HepG2 (cell line): Measurements from ENCODE around the gene CORT.

Experiments
- HMG20B ChIP-seq: conservative IDR thresholded peaks from 2 replicates; pipeline ENCODE4 v1.6.1; 2016; ENCODE audit warnings: missing genetic modification reagents, missing compliant biosample characterization
- MYC ChIP-seq: sonication (generic); formaldehyde crosslinking; IDR thresholded peaks from 2 replicates; pipeline ENCODE4 v1.9.0; 2021; ENCODE audit warnings: missing genetic modification reagents, borderline replicate concordance
- POLR2A ChIP-seq, 2 experiments: IDR thresholded peaks; 2 replicates each; pipeline ENCODE4 v1.6.1; 2011; ENCODE audit warnings: low read depth in 2 of 2, low read length in 2 of 2, mild to moderate bottlenecking in 1 of 2, moderate library complexity in 1 of 2; ENCODE audit not compliant: insufficient read depth in 1 of 2
- TF ChIP-seq, protein P1 (sequence below): sonication (generic); formaldehyde crosslinking; conservative IDR thresholded peaks from 2 replicates; pipeline ENCODE4 v1.8.1; 2023; ENCODE audit warnings: missing genetic modification reagents
- TF ChIP-seq, protein P2 (sequence below): sonication (generic); formaldehyde crosslinking; IDR thresholded peaks from 2 replicates; pipeline ENCODE4 v1.4.0; 2020; ENCODE audit warnings: missing genetic modification reagents
- TF ChIP-seq, protein P3 (sequence below): sonication (generic); formaldehyde crosslinking; IDR thresholded peaks from 2 replicates; pipeline ENCODE4 v1.5.0; 2020; ENCODE audit warnings: mild to moderate bottlenecking, missing genetic modification reagents, moderate library complexity
- TF ChIP-seq, protein P4 (sequence below): sonication (generic); formaldehyde crosslinking; IDR thresholded peaks from 2 replicates; pipeline ENCODE4 v1.4.0; 2020; ENCODE audit warnings: missing genetic modification reagents
- TF ChIP-seq, protein P5 (sequence below), 2 experiments: fragments of 450-650 bp in 1 of 2; sonication (generic) in 1 of 2; formaldehyde crosslinking in 1 of 2; IDR thresholded peaks; 2 replicates each; pipeline versions ENCODE4 v1.6.1 to v1.8.0; 2016 to 2022; ENCODE audit warnings: antibody characterized with exemption in 1 of 2, mild to moderate bottlenecking in 1 of 2, missing genetic modification reagents in 1 of 2

DNA sequence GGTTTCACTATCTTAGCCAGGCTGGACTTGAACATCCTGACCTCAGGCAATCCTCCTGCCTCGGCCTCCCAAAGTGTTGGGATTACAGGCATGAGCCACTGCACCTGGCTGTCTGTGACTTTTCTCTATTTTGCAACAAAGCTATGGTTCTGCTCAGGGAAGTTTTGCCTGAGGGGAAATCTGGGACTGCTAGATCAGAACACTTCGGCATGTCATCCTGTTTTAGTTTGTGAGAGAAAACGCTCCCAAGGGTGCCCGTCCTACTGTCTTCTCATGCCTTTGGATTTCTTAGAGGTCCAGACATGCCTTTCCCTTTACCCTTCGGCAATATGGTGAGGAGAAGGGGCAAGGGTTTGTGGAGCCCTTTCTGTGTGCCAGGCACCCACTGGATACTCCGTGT lies 5.6 kb upstream of the CORT start:
- TF ChIP-seq, protein P1, sequence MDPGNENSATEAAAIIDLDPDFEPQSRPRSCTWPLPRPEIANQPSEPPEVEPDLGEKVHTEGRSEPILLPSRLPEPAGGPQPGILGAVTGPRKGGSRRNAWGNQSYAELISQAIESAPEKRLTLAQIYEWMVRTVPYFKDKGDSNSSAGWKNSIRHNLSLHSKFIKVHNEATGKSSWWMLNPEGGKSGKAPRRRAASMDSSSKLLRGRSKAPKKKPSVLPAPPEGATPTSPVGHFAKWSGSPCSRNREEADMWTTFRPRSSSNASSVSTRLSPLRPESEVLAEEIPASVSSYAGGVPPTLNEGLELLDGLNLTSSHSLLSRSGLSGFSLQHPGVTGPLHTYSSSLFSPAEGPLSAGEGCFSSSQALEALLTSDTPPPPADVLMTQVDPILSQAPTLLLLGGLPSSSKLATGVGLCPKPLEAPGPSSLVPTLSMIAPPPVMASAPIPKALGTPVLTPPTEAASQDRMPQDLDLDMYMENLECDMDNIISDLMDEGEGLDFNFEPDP (CRISPR knock-in tag): no peak
- TF ChIP-seq, protein P2, sequence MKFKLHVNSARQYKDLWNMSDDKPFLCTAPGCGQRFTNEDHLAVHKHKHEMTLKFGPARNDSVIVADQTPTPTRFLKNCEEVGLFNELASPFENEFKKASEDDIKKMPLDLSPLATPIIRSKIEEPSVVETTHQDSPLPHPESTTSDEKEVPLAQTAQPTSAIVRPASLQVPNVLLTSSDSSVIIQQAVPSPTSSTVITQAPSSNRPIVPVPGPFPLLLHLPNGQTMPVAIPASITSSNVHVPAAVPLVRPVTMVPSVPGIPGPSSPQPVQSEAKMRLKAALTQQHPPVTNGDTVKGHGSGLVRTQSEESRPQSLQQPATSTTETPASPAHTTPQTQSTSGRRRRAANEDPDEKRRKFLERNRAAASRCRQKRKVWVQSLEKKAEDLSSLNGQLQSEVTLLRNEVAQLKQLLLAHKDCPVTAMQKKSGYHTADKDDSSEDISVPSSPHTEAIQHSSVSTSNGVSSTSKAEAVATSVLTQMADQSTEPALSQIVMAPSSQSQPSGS (CRISPR knock-in tag): no peak
- no peak for TF ChIP-seq MYC (CRISPR knock-in tag)
- TF ChIP-seq, protein P3, sequence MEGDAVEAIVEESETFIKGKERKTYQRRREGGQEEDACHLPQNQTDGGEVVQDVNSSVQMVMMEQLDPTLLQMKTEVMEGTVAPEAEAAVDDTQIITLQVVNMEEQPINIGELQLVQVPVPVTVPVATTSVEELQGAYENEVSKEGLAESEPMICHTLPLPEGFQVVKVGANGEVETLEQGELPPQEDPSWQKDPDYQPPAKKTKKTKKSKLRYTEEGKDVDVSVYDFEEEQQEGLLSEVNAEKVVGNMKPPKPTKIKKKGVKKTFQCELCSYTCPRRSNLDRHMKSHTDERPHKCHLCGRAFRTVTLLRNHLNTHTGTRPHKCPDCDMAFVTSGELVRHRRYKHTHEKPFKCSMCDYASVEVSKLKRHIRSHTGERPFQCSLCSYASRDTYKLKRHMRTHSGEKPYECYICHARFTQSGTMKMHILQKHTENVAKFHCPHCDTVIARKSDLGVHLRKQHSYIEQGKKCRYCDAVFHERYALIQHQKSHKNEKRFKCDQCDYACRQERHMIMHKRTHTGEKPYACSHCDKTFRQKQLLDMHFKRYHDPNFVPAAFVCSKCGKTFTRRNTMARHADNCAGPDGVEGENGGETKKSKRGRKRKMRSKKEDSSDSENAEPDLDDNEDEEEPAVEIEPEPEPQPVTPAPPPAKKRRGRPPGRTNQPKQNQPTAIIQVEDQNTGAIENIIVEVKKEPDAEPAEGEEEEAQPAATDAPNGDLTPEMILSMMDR (CRISPR knock-in tag): no peak
- TF ChIP-seq POLR2A (IDR thresholded peaks at IDR 0.05; ENCODE audit: insufficient read depth in 1 of 2, low read depth in 2 of 2, low read length in 2 of 2): no peak
- no peak for TF ChIP-seq HMG20B (CRISPR knock-in tag)
- TF ChIP-seq, protein P4, sequence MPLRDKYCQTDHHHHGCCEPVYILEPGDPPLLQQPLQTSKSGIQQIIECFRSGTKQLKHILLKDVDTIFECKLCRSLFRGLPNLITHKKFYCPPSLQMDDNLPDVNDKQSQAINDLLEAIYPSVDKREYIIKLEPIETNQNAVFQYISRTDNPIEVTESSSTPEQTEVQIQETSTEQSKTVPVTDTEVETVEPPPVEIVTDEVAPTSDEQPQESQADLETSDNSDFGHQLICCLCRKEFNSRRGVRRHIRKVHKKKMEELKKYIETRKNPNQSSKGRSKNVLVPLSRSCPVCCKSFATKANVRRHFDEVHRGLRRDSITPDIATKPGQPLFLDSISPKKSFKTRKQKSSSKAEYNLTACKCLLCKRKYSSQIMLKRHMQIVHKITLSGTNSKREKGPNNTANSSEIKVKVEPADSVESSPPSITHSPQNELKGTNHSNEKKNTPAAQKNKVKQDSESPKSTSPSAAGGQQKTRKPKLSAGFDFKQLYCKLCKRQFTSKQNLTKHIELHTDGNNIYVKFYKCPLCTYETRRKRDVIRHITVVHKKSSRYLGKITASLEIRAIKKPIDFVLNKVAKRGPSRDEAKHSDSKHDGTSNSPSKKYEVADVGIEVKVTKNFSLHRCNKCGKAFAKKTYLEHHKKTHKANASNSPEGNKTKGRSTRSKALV: no peak
- TF ChIP-seq, protein P5, sequence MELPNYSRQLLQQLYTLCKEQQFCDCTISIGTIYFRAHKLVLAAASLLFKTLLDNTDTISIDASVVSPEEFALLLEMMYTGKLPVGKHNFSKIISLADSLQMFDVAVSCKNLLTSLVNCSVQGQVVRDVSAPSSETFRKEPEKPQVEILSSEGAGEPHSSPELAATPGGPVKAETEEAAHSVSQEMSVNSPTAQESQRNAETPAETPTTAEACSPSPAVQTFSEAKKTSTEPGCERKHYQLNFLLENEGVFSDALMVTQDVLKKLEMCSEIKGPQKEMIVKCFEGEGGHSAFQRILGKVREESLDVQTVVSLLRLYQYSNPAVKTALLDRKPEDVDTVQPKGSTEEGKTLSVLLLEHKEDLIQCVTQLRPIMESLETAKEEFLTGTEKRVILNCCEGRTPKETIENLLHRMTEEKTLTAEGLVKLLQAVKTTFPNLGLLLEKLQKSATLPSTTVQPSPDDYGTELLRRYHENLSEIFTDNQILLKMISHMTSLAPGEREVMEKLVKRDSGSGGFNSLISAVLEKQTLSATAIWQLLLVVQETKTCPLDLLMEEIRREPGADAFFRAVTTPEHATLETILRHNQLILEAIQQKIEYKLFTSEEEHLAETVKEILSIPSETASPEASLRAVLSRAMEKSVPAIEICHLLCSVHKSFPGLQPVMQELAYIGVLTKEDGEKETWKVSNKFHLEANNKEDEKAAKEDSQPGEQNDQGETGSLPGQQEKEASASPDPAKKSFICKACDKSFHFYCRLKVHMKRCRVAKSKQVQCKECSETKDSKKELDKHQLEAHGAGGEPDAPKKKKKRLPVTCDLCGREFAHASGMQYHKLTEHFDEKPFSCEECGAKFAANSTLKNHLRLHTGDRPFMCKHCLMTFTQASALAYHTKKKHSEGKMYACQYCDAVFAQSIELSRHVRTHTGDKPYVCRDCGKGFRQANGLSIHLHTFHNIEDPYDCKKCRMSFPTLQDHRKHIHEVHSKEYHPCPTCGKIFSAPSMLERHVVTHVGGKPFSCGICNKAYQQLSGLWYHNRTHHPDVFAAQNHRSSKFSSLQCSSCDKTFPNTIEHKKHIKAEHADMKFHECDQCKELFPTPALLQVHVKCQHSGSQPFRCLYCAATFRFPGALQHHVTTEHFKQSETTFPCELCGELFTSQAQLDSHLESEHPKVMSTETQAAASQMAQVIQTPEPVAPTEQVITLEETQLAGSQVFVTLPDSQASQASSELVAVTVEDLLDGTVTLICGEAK (IDR thresholded peaks at IDR 0.05): no peak
- TF ChIP-seq, protein P5 (CRISPR knock-in tag; IDR thresholded peaks at IDR 0.05): no peak
